ENCODE results near the gene ATP4A.

The ATP4A gene

GRCh38 chr19:35511337-35511736, 52.1 kb downstream of the ATP4A start:
- no peak for DNase-seq
- in situ Hi-C loops (cut with HindIII; ENCODE audit: low pct_ligation_motif_present, low pct_unique_long_range_greater_than_20kb, low sequenced_read_pairs), result no loop called here

GRCh38 chr19:35510626-35510964, 52.9 kb downstream of the ATP4A start:
- in situ Hi-C loops (cut with HindIII; ENCODE audit: low pct_ligation_motif_present, low pct_unique_long_range_greater_than_20kb, low sequenced_read_pairs), result no loop called here
- DNase-seq, result no peak

GRCh38 chr19:35509861-35510625, 53.4 kb downstream of the ATP4A start:
- in situ Hi-C loops (cut with HindIII; ENCODE audit: low pct_ligation_motif_present, low pct_unique_long_range_greater_than_20kb, low sequenced_read_pairs), result no loop called here
- peak; percentile 70 for DNase-seq

GRCh38 chr19:35509018-35509652, 54.3 kb downstream of the ATP4A start:
- peak; percentile 22 for DNase-seq
- in situ Hi-C loops (cut with HindIII; ENCODE audit: low pct_ligation_motif_present, low pct_unique_long_range_greater_than_20kb, low sequenced_read_pairs), result no loop called here

GRCh38 chr19:35508129-35508528, 55.3 kb downstream of the ATP4A start:
- in situ Hi-C loops (cut with HindIII; ENCODE audit: low pct_ligation_motif_present, low pct_unique_long_range_greater_than_20kb, low sequenced_read_pairs), result no loop called here
- no peak for DNase-seq

GRCh38 chr19:35507561-35507960, 55.9 kb downstream of the ATP4A start:
- in situ Hi-C loops (cut with HindIII; ENCODE audit: low pct_ligation_motif_present, low pct_unique_long_range_greater_than_20kb, low sequenced_read_pairs), result no loop called here
- DNase-seq, result no peak

- DNase-seq, result no peak
- in situ Hi-C loops (cut with HindIII; ENCODE audit: low pct_ligation_motif_present, low pct_unique_long_range_greater_than_20kb, low sequenced_read_pairs), result no loop called here
Measured at GRCh38 chr19:35506011-35506410, 57.4 kb downstream of the ATP4A start.

GRCh38 chr19:35502751-35503150, 60.7 kb downstream of the ATP4A start:
- in situ Hi-C loops (cut with HindIII; ENCODE audit: low pct_ligation_motif_present, low pct_unique_long_range_greater_than_20kb, low sequenced_read_pairs), result no loop called here
- DNase-seq, result no peak

- in situ Hi-C loops (cut with HindIII; ENCODE audit: low pct_ligation_motif_present, low pct_unique_long_range_greater_than_20kb, low sequenced_read_pairs), result no loop called here
- DNase-seq, result no peak
Measured at GRCh38 chr19:35501684-35502083, 61.8 kb downstream of the ATP4A start.

GRCh38 chr19:35500611-35501010, 62.8 kb downstream of the ATP4A start:
- in situ Hi-C loops (cut with HindIII; ENCODE audit: low pct_ligation_motif_present, low pct_unique_long_range_greater_than_20kb, low sequenced_read_pairs), result no loop called here
- no peak for DNase-seq

Data from ACHN (cell line).